DMS 273 (cell line): ENCODE measurements around the gene DLG4.

ENCODE experiments used
- DNase-seq: peaks from one replicate; lab custom pipeline; 2025; ENCODE audit not compliant: unreplicated experiment; lab: John Stamatoyannopoulos, UW

Gene DLG4

DNA sequence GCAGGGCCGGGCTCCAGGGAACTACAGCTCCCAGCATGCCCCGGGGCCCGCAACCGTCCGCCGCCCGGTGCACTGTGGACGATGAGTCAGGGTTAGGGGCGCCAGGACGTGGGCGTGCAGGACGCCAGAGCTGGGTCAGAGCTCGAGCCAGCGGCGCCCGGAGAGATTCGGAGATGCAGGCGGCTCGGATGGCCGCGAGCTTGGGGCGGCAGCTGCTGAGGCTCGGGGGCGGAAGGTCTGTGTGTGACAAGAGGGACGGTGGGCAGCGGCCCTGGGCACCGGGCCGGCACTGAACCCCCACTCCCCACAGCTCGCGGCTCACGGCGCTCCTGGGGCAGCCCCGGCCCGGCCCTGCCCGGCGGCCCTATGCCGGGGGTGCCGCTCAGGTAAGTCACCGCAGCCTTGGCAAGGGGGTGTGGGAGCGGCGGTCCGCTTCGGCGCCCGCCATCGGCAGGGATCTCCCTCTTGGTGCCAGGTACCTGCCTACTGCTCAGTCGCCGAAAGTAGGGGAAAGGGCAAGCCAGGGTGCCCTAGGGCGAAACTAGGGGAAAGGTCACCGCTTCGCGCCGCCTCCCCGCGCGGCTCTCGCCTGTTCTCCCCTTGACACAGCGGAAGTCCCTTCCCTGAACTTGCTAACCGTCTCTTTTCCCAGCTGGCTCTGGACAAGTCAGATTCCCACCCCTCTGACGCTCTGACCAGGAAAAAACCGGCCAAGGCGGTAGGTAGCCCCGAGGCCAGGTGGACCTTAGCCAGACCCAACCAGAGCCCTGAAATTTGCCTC lies at the start of gene DLG4, which contains the start of gene ACADVL:
TSS of gene DLG4 (minus strand) at position 25 of the 781 bp plus-strand sequence.
TSS of gene ACADVL (plus strand) at position 127 of the 781 bp plus-strand sequence. CDS start at position 174, 47 bp downstream.
- DNase-seq = peak; percentile 84

GRCh38 chr17:7266784-7267183 lies 47.1 kb upstream of the DLG4 start:
- DNase-seq = no peak

GRCh38 chr17:7263801-7264078 lies 44.1 kb upstream of the DLG4 start:
- no peak for DNase-seq

GRCh38 chr17:7262935-7263800 lies 43.5 kb upstream of the DLG4 start:
- DNase-seq = no peak

DNA sequence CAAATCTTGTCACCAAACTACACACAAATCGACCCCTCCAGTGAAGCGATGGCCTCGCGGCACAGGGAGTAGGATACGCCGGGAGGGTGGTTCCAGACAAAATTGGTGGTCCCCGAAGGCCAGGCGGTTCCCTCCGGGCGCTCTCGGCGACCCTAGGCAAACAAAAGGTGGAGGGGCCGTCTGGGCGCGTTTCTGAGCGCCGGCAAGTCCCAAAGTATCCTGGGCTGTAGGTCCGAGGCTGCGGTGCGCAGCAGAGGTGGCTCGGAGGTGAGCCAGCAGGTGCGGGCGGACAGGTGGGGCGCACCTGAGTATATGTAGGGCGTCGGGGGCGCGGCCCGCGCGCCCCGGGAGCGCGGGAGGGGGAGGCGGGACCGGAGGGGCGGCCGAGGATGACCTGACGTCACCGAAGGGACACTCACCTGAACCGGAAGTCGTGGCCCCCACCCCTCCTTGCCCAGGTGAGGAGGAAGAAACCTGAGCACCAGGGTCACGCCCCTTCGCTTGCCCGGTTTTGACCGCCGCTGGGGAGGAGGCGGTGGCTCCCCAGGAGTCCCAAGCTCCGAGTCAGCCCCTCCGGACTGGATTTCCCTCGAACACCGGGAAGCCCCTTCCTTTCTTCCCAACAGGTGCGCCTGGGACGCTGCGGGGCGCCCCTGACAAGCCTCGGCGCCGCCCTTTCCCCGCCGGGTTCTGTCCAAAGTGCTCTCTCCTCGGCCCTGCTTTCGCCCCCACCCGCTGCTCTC lies 42.7 kb upstream of the DLG4 start, which contains the start of gene CLDN7:
TSS of gene CLDN7 (minus strand) at position 287 of the 743 bp plus-strand sequence. CDS start 435 bp downstream, outside the sequence.
- DNase-seq = no peak

- no peak for DNase-seq
Observed at GRCh38 chr17:7261379-7262191, 41.9 kb upstream of the DLG4 start.

DNA sequence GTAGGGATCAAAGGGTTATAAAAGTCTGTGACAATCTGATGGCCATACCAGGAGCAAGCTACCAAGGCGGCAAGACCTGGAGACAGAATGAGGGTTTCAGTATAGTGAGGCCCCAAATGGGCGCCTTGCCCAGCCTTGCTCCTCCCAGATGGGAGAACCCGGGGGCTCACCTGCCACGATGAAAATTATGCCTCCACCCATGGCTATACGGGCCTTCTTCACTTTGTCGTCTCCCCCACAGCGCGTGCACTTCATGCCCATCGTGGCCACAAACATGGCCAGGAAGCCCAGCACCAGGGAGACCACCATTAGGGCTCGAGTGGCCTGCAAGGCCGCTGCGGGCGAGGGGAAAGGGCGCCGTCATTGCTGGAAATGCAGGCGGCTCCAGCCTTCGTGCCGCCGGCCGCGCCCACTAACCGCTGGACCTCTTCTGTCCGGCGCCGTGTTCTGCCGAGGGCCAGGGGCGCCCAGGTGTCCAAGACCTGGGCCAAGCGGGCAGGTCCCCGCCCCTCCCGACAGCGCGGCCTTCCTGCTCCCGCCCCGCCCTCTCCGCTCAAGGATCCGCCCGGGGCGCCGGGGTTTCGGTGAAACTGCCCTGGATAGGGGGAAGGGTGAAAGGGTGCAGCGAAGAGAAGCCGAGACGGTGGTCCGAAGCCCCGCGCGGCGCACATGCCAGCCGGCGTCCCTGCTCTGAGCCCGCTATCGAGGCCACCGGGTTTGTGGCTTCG lies 41.2 kb upstream of the DLG4 start:
- peak; percentile 50 for DNase-seq

- no peak for DNase-seq
Observed at GRCh38 chr17:7260151-7260550, 40.5 kb upstream of the DLG4 start.

DNA sequence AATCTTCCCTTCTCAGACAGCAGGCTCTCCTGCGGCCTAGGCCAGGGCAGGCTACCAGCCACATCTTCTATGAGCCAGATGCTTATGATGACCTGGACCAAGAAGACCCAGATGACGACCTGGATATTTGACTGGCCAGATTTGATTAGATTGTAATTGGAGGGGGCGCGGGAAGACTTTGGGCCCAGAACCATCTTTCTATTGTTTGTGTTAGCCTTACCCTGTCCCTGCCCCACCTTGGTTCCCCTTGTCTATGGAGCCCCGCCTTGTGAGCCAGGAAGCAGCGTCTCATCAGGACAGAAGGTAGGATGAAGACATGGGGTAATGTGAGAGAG lies 39.9 kb upstream of the DLG4 start:
- no peak for DNase-seq

DNA sequence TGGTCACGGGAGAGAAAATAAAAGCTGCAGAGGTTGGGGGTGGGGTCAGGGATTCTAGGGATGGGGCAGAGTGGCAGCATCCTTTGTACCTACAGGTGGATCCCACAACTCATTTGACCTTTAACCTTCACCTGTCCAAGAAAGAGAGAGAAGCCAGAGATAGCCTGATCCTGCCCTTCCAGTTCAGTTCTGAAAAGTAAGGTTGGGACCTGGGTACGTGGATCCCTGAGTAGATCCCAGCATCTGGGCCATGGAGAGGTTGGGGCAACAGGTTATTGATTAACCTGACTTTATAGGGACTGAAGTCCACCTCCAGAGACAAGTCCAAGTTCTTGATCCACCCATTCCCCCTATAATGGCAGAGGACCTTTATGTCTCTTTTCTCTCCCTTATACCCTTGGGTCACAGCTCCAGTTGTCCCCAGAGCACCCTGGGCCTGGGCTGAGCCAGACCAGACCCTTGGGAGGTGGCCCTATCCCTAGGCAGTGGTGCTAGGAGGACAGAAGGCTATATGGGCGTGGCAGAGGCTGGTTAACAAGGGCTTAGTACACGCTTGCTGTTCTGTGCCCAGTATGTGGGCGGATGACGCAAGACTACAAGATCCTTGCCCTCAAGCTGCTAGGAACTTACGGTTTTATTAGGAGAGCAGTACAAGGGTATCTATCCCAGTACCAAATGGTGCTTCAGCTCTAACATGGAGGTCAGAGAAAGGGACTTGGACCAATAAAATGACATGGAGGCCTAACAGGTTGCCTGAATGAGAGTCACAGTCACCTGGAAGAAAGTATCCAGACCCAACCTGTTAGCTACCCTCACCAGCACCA lies 39.3 kb upstream of the DLG4 start:
- no peak for DNase-seq

GRCh38 chr17:7256766-7257456 lies 37.3 kb upstream of the DLG4 start:
- no peak for DNase-seq

DNA sequence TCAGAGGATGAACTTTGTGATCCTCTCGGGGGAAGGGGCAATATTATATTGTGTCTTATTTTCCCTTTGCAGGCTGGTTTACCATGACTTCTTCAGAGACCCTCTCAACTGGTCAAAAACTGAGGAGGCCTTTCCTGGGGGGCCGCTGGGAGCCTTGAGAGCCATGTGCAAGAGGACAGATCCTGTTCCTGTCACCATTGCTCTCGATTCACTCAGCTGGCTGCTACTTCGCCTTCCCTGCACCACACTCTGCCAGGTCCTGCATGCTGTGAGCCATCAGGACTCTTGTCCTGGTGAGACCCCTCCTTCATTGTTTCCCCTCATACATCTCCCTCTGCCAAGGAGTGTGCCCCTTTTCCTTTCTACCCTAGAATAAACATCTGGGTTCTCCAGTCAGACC lies 34.9 kb upstream of the DLG4 start:
- no peak for DNase-seq

DNA sequence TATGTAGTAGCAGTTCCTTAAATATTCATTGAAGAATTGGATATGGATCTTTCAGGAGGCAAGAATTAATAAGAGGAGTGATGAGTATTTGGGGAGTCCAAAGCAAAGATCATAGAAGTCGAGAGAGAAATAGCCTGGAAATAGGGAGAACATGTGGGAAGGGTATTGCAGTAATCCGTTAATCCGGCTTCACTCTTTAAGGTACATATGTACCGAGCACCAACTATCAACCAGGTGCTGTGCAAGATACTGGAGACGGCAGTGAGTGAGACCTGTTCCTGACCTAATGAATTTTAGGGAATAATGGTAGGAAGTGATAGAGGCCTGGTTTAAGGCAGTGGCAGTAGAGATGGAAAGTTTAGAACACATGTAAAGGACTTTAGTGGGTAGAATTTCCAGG lies 33.4 kb upstream of the DLG4 start:
- no peak for DNase-seq

DNA sequence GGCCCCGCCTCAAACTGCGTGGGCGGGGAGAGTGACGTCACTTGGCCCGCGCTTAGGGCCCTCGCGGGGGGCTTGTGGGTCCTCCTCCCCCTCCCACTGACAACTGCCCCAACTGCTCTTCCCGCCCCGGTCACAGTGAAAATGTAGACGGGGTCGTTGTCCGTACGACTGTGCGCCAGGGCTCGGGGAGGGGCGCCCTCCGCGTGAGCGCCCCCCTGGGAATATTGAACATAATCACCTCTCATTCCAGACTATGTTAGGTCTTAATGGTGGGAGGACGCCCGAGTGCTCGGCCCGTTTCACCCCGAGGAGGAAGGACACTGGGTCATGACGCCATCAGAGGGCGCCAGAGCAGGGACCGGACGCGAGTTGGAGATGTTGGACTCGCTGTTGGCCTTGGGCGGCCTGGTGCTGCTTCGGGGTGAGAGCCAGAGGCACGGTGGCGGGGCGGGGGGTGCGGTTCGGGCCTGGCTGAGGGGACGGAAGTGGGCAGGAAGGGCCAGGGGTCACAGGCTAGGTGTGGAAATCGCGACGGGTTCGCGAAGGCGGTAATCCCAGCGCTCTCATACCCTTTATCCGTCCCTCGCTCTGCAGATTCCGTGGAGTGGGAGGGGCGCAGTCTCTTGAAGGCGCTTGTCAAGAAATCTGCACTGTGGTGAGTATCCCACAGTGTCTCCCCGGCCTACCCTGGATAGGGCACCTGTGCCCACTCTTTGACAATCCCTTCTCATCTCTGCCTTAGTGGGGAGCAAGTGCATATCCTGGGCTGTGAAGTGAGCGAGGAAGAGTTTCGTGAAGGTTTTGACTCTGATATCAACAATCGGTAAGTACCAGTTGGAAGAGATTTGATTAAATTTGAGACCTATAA lies 32.8 kb upstream of the DLG4 start, which contains the start of gene ELP5:
TSS of gene ELP5 (plus strand) at position 40 of the 868 bp plus-strand sequence. CDS start at position 376, 336 bp downstream.
- peak; percentile 93 for DNase-seq

DNA sequence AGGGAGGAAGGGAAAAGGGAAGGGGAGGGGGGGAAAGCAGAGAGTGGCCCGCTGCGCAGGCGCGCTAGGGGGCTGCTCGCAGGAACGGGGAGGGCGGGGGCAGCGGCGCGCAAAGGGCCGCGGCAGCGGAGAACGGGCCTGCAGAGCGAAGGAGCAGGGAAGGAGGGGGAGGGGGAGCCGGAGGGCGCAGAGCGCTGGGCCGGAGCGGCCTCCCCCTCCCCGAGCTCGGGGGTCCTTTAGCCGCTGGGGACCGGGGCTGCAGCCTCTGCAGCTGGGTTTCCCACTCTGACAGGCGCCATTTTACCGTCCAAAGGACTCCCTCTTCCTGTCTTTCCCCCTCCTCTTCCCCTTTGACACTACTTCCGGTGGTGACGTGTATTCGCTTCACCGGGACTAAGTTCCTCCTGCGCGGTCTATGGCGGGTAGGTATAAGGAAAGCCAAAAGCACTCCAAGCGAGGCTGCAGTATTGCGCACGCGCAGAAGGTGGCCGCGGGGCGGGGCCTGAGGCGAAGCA lies 32.1 kb upstream of the DLG4 start, which contains the start of gene CTDNEP1:
TSS of gene CTDNEP1 (minus strand) at position 74 of the 515 bp plus-strand sequence. CDS start 438 bp downstream, outside the sequence.
- peak; percentile 98 for DNase-seq

DNA sequence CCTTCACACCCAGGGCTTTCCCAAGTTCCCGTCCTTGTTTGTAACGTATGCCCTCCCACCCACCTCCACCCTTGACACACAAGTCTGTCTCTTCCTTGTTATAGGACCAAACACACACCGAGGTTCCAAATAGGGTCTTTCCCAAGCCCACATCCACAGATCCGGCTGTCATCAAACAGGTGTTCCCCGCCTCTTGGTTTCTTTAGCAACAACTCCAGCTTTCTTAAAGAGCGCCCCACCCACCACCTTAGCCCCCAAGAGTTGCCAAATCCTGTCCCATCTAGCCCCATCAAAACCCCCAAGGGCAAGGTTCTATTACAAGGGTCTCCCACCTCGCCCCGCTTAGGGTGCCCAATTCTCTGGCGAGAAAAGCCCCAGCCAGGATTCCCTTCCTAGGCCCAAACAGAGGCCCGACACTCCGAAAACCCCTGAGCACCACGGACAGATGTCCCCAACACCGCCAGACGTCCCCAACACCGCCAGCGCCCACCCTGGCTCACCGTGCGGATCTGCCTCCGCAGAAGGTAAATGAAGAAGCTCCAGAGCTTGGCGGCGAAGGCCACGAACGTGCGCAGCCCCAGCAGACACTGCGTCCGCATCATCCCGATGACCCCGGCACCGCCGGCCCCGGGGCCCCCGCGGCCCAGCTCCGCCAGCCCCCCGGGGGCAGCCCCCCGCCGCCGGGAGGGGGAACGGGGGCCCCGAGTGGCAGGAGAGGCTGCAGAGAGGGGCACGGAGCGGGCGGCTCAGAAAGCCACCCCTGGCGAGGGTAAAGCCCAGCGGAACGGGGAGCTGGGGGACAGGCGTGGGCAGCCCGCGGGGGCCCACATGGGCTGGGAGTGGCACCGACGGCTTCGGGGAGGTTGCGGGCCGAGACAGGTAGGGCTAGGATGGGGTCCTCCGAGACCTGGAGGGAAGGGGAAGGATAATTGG lies 31.3 kb upstream of the DLG4 start:
- DNase-seq = no peak
